ENCODE data around the gene PTGDS.

DNA sequence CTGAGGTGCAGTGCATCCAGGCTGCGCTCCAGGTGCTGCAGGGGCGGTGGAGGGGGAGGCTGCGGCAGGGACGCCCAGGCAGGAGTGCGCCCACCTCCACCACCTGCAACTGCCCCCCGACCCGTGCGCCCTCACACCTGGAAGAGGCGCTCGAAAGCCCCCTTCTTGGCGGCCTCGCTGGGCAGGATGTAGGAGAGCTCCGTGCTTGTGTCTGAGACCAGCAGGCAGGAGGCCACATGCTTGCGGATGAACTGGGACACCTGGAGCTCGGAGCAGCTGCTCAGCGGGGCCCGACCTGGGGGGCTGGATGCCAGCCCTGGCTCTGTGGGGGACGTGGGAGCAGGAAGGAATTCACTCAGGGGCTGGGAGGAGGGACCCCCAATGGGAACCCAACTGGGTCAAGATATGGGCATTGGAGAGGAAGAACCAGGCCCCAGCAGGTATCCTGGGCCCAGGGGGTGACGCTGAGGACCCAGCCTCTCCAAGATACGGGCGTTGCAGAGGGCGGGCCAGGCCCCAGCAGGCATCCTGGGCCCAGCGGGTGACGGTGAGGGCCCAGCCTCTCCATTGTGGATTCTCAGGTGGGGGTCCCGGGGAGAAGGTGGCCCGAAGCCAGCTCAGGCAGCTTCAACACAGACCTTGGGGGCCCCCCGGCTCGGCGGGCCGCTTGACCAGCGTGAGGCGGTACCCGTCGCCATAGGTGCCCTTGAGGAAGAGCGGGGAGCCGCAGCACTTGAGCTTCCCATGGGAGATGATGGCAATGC, 37.7 kb downstream of the PTGDS start:
- TF ChIP-seq, protein P1, sequence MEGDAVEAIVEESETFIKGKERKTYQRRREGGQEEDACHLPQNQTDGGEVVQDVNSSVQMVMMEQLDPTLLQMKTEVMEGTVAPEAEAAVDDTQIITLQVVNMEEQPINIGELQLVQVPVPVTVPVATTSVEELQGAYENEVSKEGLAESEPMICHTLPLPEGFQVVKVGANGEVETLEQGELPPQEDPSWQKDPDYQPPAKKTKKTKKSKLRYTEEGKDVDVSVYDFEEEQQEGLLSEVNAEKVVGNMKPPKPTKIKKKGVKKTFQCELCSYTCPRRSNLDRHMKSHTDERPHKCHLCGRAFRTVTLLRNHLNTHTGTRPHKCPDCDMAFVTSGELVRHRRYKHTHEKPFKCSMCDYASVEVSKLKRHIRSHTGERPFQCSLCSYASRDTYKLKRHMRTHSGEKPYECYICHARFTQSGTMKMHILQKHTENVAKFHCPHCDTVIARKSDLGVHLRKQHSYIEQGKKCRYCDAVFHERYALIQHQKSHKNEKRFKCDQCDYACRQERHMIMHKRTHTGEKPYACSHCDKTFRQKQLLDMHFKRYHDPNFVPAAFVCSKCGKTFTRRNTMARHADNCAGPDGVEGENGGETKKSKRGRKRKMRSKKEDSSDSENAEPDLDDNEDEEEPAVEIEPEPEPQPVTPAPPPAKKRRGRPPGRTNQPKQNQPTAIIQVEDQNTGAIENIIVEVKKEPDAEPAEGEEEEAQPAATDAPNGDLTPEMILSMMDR (IDR thresholded peaks at IDR 0.05), result no peak
- TF ChIP-seq EZH2 (IDR thresholded peaks at IDR 0.05; ENCODE audit: borderline replicate concordance, insufficient read depth, low read depth, low read length, poor library complexity, severe bottlenecking), result no peak

Measured in B cell (primary cell).